Activated CD4-positive, alpha-beta T cell treated with anti-CD3 and anti-CD28 coated beads, Interleukin-10, Interleukin-2, amounts not matched to agents 100 ng/mL and 50 ng/mL, durations not matched to agents 16 hours and 8 hours (primary cell): Measurements from ENCODE around the gene SLC4A11.
"Not testable (repeated sequence)": the region's sequence is repeated elsewhere in the genome, so short reads cannot be mapped to it uniquely, and the experiment has no call there.

Experiments
- DNase-seq: peaks from one replicate; pipeline ENCODE4 v3.0.0-alpha.2; 2020

SLC4A11 gene

GRCh38 chr20:3227506-3227905 is 11.5 kb downstream of the SLC4A11 start:
- no peak for DNase-seq

- DNase-seq, result no peak
Measured at GRCh38 chr20:3226864-3227263, 12.1 kb downstream of the SLC4A11 start.

- no peak for DNase-seq
Measured at GRCh38 chr20:3226093-3226492, 12.9 kb downstream of the SLC4A11 start.

- DNase-seq, result no peak
Measured at GRCh38 chr20:3224681-3225421, 14.1 kb downstream of the SLC4A11 start.

GRCh38 chr20:3223994-3224680 is 14.9 kb downstream of the SLC4A11 start:
- no peak for DNase-seq

- no peak for DNase-seq
Measured at GRCh38 chr20:3223651-3223993, 15.4 kb downstream of the SLC4A11 start.

GRCh38 chr20:3222635-3223600 is 16.1 kb downstream of the SLC4A11 start:
- DNase-seq, result peak; percentile 34

- DNase-seq, result no peak
Measured at GRCh38 chr20:3221398-3222226, 17.4 kb downstream of the SLC4A11 start.

GRCh38 chr20:3218307-3218988 is 20.5 kb downstream of the SLC4A11 start:
- peak; percentile 84 for DNase-seq

- not testable (repeated sequence) for DNase-seq
Measured at GRCh38 chr20:3215359-3215917, 23.6 kb downstream of the SLC4A11 start.

GRCh38 chr20:3213226-3213625 is 25.8 kb downstream of the SLC4A11 start:
- DNase-seq, result no peak

- DNase-seq, result no peak
Measured at GRCh38 chr20:3210346-3210745, 28.6 kb downstream of the SLC4A11 start.

GRCh38 chr20:3209946-3210317 is 29.1 kb downstream of the SLC4A11 start:
- no peak for DNase-seq

- peak; percentile 77 for DNase-seq
Measured at GRCh38 chr20:3209257-3209945, 29.6 kb downstream of the SLC4A11 start, which contains the start of gene ITPA. TSS of gene ITPA (plus strand) at chr20:3209498. CDS start at chr20:3209552, 54 bp downstream.

- DNase-seq, result no peak
Measured at GRCh38 chr20:3208786-3209256, 30.2 kb downstream of the SLC4A11 start.

GRCh38 chr20:3204124-3204794 is 34.7 kb downstream of the SLC4A11 start, which contains the start of gene DDRGK1:
TSS of gene DDRGK1 (minus strand) at chr20:3204682. CDS start at chr20:3204627, 55 bp downstream.
- DNase-seq, result peak; percentile 93

GRCh38 chr20:3203315-3204123 is 35.5 kb downstream of the SLC4A11 start:
- peak; percentile 72 for DNase-seq

- DNase-seq, result no peak
Measured at GRCh38 chr20:3202965-3203314, 36.0 kb downstream of the SLC4A11 start.
